NB4 (cell line): Measurements from ENCODE around the gene NOX3.

Source experiments
- MYC ChIP-seq: IDR thresholded peaks from 2 replicates; pipeline ENCODE4 v1.6.1; 2011; ENCODE audit warnings: low read depth, low read length
- POLR2A ChIP-seq: IDR thresholded peaks from 2 replicates; pipeline ENCODE4 v1.6.1; 2011; ENCODE audit warnings: mild to moderate bottlenecking; ENCODE audit not compliant: insufficient read length; ENCODE audit errors: extremely low read depth
- TF ChIP-seq, protein P1 (sequence below): IDR thresholded peaks from one replicate; pipeline ENCODE4 v1.5.1; 2012; ENCODE audit warnings: low read depth, low read length
- TF ChIP-seq, protein P2 (sequence below): IDR thresholded peaks from 2 replicates; pipeline ENCODE4 v1.6.1; 2011; ENCODE audit warnings: low read depth, low read length

DNA sequence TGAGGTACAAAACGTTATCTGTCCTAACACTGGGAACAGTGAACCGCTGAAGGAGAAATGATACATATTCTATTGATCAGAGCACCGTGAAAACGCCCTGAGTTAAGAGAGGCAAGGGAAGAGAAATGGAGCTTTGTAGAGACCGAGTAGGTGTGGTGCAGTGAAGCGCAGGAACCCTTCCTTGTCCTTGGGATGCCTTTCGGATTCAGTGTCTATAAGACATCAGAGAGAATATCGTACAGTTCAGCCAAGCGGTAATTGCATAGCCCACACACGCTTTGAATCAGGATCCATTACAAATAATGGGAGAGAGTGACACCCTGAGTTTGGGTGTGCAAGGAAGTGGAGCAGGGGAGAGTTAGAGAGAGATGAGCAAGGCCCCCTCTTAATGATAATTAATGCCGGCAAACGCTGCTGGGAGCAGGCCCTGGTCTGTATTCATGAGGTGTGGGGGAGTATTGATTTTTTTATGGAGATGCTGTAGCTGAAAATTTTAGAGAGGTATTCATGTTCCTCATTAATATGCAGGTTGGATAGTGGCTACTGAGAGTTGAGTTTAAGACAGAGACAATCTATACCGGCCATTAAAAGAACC, 20.7 kb downstream of the NOX3 start:
- TF ChIP-seq, protein P1, sequence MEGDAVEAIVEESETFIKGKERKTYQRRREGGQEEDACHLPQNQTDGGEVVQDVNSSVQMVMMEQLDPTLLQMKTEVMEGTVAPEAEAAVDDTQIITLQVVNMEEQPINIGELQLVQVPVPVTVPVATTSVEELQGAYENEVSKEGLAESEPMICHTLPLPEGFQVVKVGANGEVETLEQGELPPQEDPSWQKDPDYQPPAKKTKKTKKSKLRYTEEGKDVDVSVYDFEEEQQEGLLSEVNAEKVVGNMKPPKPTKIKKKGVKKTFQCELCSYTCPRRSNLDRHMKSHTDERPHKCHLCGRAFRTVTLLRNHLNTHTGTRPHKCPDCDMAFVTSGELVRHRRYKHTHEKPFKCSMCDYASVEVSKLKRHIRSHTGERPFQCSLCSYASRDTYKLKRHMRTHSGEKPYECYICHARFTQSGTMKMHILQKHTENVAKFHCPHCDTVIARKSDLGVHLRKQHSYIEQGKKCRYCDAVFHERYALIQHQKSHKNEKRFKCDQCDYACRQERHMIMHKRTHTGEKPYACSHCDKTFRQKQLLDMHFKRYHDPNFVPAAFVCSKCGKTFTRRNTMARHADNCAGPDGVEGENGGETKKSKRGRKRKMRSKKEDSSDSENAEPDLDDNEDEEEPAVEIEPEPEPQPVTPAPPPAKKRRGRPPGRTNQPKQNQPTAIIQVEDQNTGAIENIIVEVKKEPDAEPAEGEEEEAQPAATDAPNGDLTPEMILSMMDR, result no peak
- TF ChIP-seq POLR2A (no peak), MYC (no peak)
- TF ChIP-seq, protein P2, sequence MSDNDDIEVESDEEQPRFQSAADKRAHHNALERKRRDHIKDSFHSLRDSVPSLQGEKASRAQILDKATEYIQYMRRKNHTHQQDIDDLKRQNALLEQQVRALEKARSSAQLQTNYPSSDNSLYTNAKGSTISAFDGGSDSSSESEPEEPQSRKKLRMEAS, result no peak
